NCI-H2227 (cell line): Measurements from ENCODE around the gene FOXK1.

Experiments
- DNase-seq: peaks from one replicate; lab custom pipeline; 2025; ENCODE audit not compliant: unreplicated experiment; lab: John Stamatoyannopoulos, UW

FOXK1 gene

DNA sequence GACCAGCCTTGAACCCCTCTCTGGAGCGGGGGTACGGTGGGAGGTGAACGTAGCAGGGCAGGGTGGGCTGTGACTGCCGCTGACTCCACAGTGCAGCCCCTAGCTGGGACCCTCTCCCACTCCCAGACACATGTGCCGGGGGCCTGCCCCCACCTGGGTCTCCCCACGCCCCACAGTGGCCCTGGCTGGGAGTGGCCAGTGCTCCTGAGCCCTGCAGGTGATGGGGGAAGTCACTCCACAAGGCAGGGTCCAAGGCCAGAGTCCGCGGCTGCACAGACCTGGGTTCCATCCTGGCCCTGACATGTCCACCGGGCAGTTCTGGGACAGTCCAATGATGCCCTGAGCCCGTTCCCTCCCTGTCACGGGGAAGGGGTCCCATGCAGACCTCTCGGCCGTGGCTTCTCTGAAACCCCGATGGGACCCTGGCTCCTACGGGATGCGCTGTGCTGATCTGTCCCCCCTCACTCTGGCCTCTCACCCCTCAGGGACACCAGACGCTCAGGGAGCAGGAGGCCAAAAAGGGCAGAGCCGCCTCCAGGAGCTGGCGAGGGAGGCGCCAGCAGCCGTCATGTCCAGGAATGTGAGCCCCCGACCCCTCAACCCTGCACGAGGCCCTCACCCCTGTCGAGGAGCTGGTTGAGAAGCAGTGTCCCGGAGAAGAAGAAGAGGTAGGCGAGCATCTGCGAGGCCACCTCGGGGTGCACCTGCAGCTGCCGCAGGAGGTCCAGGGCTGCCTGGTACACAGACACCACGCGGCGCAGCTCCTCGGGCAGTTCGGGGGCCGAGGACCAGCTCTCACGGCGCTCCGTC lies 133.7 kb downstream of the FOXK1 start:
- no peak for DNase-seq

DNA sequence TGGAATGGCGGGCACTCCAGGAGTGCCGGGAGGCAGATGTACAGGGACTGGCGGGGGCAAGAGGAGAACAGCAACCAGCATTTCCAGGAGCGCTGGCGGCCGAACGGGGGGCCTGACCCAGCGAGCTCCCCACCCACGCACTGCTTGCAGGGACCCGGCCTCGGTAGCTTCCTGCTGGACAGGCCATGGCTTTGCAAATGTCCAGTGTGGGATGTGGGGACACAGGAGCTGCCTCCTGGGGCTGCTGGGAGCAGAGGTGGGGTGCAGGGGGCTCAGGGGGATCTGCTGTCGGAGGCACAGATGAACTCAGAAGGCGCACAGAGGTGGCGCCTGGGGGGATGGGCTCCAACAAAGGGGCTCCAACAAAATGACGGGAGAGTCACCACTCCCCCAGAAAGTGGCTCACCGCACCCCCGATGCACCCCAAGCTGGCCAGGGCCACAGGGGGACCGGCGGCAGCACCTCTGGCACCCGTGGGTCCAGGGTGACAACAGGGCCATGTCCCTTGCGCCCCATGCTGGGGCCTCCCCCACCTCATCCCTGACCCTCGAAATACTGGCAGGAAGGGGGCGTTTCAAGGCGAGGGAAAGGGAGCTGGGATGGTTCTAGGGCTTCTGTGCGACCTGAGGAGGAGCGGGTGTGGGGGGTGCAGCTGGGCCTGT lies 134.5 kb downstream of the FOXK1 start:
- DNase-seq, result no peak

DNA sequence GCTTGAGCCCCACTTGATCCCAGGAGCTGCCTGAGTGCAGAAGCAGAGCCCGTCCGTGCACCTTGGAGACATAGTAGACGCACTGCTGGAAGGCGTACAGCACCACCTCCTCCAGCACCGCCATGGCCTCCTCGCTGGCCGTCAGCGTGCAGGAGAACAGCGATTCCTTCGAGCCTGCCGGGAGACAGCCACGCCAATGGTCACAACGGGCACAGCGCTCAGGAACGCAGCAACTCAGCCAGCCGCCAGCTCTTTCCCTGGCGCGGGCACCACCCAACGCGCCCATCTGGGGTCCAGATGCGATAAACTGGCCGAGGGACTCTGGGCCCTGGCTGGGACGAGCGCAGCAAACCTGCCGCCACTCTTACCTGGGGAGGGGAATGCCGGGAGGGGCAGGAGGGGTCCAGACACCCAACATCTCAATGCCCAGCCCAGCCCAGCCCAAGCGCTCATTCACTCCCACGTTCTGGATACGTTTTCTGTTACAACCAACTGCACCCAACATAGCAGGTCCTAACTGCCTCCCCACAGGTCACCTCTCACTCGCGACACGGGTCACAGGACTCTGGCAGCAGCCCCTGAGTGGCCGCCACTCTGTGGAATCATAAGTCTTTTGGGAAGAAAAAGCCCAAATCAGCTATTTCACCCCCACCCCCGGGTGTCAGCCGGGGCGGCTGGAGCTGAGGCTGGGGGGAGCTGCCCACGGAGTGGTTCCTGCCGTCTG lies 135.2 kb downstream of the FOXK1 start:
- DNase-seq, result no peak

DNA sequence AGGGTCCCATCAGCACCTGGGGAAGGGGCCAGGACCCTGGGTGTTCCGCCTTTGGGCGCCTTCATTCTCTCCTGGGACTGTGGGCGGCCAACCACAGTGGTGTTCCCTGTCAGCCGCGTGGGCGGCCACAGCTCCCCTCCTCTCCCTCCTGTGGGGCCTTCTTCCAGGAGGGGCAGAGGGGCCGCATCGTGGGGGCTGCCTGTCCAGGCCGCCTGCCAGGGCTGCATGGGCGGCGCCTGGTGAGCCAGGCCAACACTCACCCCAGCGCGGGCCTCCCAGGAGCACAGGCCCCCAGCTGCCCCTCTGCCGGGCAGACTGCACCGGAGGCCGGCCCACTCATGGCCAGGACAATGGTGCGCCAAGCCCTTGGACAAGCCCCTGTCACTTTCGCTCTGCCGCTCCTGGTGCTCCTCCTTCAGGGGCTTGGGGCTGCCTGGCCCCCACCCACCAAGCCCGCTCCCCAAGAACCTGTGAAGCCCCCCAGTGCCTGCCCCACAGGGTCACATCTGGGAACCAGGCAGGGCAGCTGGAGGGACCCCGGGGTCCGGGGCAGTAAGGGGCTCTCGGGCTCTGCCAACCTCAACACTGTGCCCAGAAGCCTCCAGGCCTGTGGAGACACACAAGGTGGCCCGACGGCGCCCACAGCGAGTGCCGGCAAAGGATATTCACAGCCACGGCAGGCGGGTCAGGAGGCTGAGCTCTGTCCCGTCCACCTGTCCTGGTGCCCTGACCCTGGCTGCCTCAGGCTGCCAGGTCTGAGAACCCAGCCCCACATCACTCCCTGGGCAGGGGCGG lies 136.1 kb downstream of the FOXK1 start:
- no peak for DNase-seq

DNA sequence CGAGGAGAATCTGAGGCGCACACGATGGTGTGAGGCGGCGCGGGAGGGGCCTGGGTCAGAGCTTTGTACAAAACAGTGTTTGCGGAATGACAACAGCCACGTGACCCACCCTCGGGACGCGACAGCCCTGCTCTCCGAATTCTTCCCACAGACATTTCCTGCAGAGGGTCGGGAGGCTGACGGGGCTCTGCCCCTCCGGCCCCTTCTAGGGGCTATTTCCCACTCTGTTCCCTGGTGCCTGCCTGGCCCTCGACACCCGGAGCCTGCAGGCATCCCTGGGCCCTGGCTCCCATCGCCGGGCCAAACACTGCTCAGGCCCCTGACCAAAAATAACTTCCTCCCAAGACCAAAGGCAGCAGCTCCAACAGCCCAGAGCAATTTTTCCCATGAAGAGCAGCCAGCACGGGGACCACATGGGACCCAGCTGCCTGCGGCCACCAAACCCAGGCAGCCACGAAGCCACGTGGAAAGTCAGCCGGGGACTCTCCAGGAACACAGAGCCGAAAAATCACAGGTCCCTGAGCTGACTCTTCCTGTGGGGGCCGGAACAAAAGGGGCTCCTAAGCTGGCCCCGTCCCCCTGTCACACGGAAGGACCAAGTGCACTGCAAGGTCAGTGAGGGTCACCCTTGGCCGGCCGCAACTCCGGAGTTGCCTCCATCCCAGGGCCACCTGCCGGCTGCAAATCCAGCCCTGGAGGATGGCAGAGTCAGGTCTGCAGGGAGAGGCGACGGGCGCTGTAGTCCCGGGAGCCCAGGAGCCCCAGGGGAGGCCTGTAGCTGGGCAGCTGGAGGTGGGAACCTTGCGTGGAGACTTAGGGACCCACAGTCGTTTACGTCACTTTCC lies 137.7 kb downstream of the FOXK1 start:
- DNase-seq, result no peak

DNA sequence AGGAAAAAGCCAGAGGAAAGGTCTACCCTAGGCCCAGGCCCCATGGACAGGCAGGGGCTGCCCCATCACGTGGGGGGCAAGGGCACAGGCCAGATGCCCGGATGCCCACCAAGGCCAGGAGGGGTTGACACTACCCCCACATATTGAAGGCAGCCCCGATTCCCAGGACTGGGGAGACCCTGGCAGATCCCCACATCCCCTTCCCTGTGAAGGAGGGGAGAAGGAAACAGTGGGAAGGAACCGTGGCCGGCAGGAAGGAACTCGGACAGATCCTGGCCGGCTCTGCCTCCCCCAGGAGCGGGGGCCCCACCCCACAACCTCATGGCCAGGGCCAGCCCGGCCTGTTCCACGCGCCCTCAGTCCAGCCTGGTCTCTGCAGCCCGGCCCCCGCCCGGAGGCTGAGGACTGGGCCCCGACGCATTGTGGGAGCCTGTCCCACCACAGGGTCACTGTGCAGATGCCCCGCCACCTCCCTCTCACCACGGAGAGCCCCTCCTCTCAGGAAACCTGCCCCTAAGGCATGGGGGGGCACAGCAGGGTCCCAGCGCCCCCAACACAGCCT lies 138.4 kb downstream of the FOXK1 start:
- no peak for DNase-seq
